HFFc6 (cell line): Measurements from ENCODE around the gene PGD. TPM values are rescaled to one million over a fixed set of nuclear protein-coding genes. Genes with fewer than 3 reads are reported as not detected.
A peak's percentile ranks its signal among the peaks of the same experiment; 100 is the strongest.
"Not testable (repeated sequence)": the region's sequence is repeated elsewhere in the genome, so short reads cannot be mapped to it uniquely, and the experiment has no call there.

ENCODE experiments used
- DNase-seq: peaks from one replicate; pipeline ENCODE4 v3.0.0-alpha.2; 2018
- H3K27ac Mint-ChIP-seq: 2 replicates; pipeline ENCODE4 v1.8.0; 2020; ENCODE audit warnings: mild to moderate bottlenecking, mixed read lengths
- H3K27me3 Mint-ChIP-seq: 2 replicates; pipeline ENCODE4 v1.8.0; 2021; ENCODE audit warnings: mild to moderate bottlenecking, moderate library complexity, mixed read lengths; ENCODE audit not compliant: insufficient read depth
- H3K36me3 Mint-ChIP-seq: 2 replicates; pipeline ENCODE4 v1.8.0; 2021; ENCODE audit warnings: low read depth, mixed read lengths
- H3K4me1 Mint-ChIP-seq: 2 replicates; pipeline ENCODE4 v1.8.0; 2020; ENCODE audit warnings: low read depth, mixed read lengths
- H3K4me3 Mint-ChIP-seq: 2 replicates; pipeline ENCODE4 v1.8.0; 2020; ENCODE audit warnings: mild to moderate bottlenecking, moderate library complexity, mixed read lengths
- H3K9me3 Mint-ChIP-seq: 2 replicates; pipeline ENCODE4 v1.8.0; 2020; ENCODE audit warnings: mild to moderate bottlenecking, mixed read lengths
- CTCF ChIP-seq: fragments of 200-600 bp; sonication (generic); IDR thresholded peaks from 2 replicates; pipeline ENCODE4 v1.5.0; 2021; ENCODE audit warnings: antibody characterized with exemption, mild to moderate bottlenecking
- total RNA-seq, 6 experiments: library from RNA; stranded (reverse); fragmentation: NEBNext Ultra II Directional; extraction: Animal tissue kit (Norgen Biotek cat#: 25700); gene quantifications; 2 replicates in 1 of 6; 3 replicates in 5 of 6; pipeline ENCODE4 v1.2.3, GENCODE V29; 2021

PGD gene
- total RNA-seq, 6 experiments from 2014 or later, result 131 to 235 (median 220) TPM

GRCh38 chr1:10456048-10456447, 57.2 kb downstream of the PGD start:
- no peaks in the 10 kb centered on the region for H3K9me3 Mint-ChIP-seq
- peaks cover 27% of the 10 kb centered on the region for H3K4me1 Mint-ChIP-seq
- no peak overlapping the region for H3K4me3 Mint-ChIP-seq
- H3K36me3 Mint-ChIP-seq, result peaks cover 2% of the 10 kb centered on the region
- peak; percentile 9; the same call in 1 of the 2 replicates for TF ChIP-seq CTCF
- H3K27me3 Mint-ChIP-seq, result peaks cover 2% of the 10 kb centered on the region; the same call in 1 of the 2 replicates
- DNase-seq, result no peak
- no peak overlapping the region for H3K27ac Mint-ChIP-seq

- H3K27ac Mint-ChIP-seq, result no peak overlapping the region
- no peak overlapping the region for H3K4me3 Mint-ChIP-seq
Observed at GRCh38 chr1:10456661-10457060, 57.8 kb downstream of the PGD start.

GRCh38 chr1:10457462-10457861, 58.6 kb downstream of the PGD start:
- not testable (repeated sequence) for DNase-seq, H3K9me3 Mint-ChIP-seq, H3K4me3 Mint-ChIP-seq, H3K27ac Mint-ChIP-seq, H3K27me3 Mint-ChIP-seq
- Mint-ChIP-seq H3K36me3 (peaks cover 12% of the 10 kb centered on the region), H3K4me1 (peaks cover 17% of the 10 kb centered on the region)

More at GRCh38 chr1:10456661-10457060, 57.8 kb downstream of the PGD start:
- peaks cover 2% of the 10 kb centered on the region; the same call in 1 of the 2 replicates for H3K27me3 Mint-ChIP-seq
- peaks cover 8% of the 10 kb centered on the region for H3K36me3 Mint-ChIP-seq
- TF ChIP-seq CTCF, result no peak
- DNase-seq, result no peak
- peaks cover 21% of the 10 kb centered on the region for H3K4me1 Mint-ChIP-seq
- H3K9me3 Mint-ChIP-seq, result no peaks in the 10 kb centered on the region

GRCh38 chr1:10457875-10458274, 59.0 kb downstream of the PGD start:
- TF ChIP-seq CTCF, result no peak
- Mint-ChIP-seq H3K36me3 (peaks cover 16% of the 10 kb centered on the region), H3K27ac (no peak overlapping the region), H3K9me3 (no peaks in the 10 kb centered on the region), H3K27me3 (peaks cover 2% of the 10 kb centered on the region; the same call in 1 of the 2 replicates), H3K4me1 (peaks cover 17% of the 10 kb centered on the region), H3K4me3 (no peak overlapping the region)
- DNase-seq, result no peak

- H3K27me3 Mint-ChIP-seq, result peaks cover 2% of the 10 kb centered on the region; the same call in 1 of the 2 replicates
- H3K4me3 Mint-ChIP-seq, result no peak overlapping the region
- peak overlapping the region; percentile 40 for H3K27ac Mint-ChIP-seq
- TF ChIP-seq CTCF, result no peak
- peaks cover 16% of the 10 kb centered on the region for H3K36me3 Mint-ChIP-seq
- H3K4me1 Mint-ChIP-seq, result peaks cover 17% of the 10 kb centered on the region
- DNase-seq, result peak; percentile 72
- no peaks in the 10 kb centered on the region for H3K9me3 Mint-ChIP-seq
Observed at GRCh38 chr1:10459184-10459583, 60.3 kb downstream of the PGD start.

- H3K36me3 Mint-ChIP-seq, result peaks cover 21% of the 10 kb centered on the region
- H3K4me1 Mint-ChIP-seq, result no peaks in the 10 kb centered on the region
Observed at GRCh38 chr1:10467078-10467477, 68.2 kb downstream of the PGD start.

More at GRCh38 chr1:10467078-10467477, 68.2 kb downstream of the PGD start:
- Mint-ChIP-seq H3K4me3 (no peak overlapping the region), H3K27me3 (no peaks in the 10 kb centered on the region), H3K27ac (no peak overlapping the region), H3K9me3 (no peaks in the 10 kb centered on the region)
- no peak for DNase-seq
- TF ChIP-seq CTCF, result no peak
